Muscle layer of duodenum (tissue), 2 donors: ENCODE data around the gene TNNI2.

Experiments used
- H3K27ac ChIP-seq: one replicate; pipeline ENCODE4 v1.7.0; 2013; ENCODE audit warnings: mild to moderate bottlenecking, low read length
- H3K27me3 ChIP-seq: one replicate; pipeline ENCODE4 v1.7.0; 2013; ENCODE audit warnings: low read depth, mild to moderate bottlenecking, control low read depth, low read length
- H3K36me3 ChIP-seq, 2 donors: one replicate each; pipeline ENCODE4 v1.7.0; 2013; ENCODE audit warnings: low read length in 2 of 2, control low read depth in 1 of 2, mild to moderate bottlenecking in 1 of 2; ENCODE audit not compliant: insufficient read depth in 2 of 2, control insufficient read depth in 1 of 2
- H3K4me1 ChIP-seq, 2 donors: one replicate each; pipeline ENCODE4 v1.7.0; 2013; ENCODE audit warnings: low read length in 2 of 2, mild to moderate bottlenecking in 2 of 2, control low read depth in 1 of 2, moderate library complexity in 1 of 2; ENCODE audit not compliant: insufficient read depth in 2 of 2, control insufficient read depth in 1 of 2
- H3K4me3 ChIP-seq, 2 donors: one replicate each; pipeline ENCODE4 v1.7.0; 2013; ENCODE audit warnings: low read length in 2 of 2, low read depth in 1 of 2, mild to moderate bottlenecking in 1 of 2
- H3K9me3 ChIP-seq, 2 donors: one replicate each; pipeline ENCODE4 v1.7.0; 2013; ENCODE audit warnings: low read length in 2 of 2, control low read depth in 1 of 2, mild to moderate bottlenecking in 1 of 2; ENCODE audit not compliant: control insufficient read depth in 1 of 2
- donor health status: healthy.

TNNI2 gene

GRCh38 chr11:1836011-1836945, 2.5 kb upstream of the TNNI2 start:
- Histone ChIP-seq H3K36me3 (no peaks in the 10 kb centered on the region), H3K4me3 (no peak overlapping the region), H3K4me1 (peaks cover 0 to 21% of the 10 kb centered on the region in 2 donors), H3K9me3 (no peaks in the 10 kb centered on the region), H3K27me3 (no peaks in the 10 kb centered on the region), H3K27ac (no peak overlapping the region)

GRCh38 chr11:1837171-1838076, 1.4 kb upstream of the TNNI2 start:
- Histone ChIP-seq H3K27me3 (no peaks in the 10 kb centered on the region), H3K4me1 (peaks cover 0 to 15% of the 10 kb centered on the region in 2 donors), H3K4me3 (no peak overlapping the region), H3K27ac (no peak overlapping the region), H3K9me3 (no peaks in the 10 kb centered on the region), H3K36me3 (no peaks in the 10 kb centered on the region)

- Histone ChIP-seq H3K27me3 (no peaks in the 10 kb centered on the region), H3K36me3 (no peaks in the 10 kb centered on the region), H3K27ac (no peak overlapping the region), H3K4me3 (no peak overlapping the region), H3K4me1 (peaks cover 0 to 12% of the 10 kb centered on the region in 2 donors), H3K9me3 (no peaks in the 10 kb centered on the region)
These were observed 730 bp upstream of the TNNI2 start for GRCh38 chr11:1838077-1838425.

GRCh38 chr11:1839204-1839923, 583 bp downstream of the TNNI2 start:
- no peaks in the 10 kb centered on the region for H3K9me3 ChIP-seq
- H3K27ac ChIP-seq: no peak overlapping the region
- H3K27me3 ChIP-seq: no peaks in the 10 kb centered on the region
- no peak overlapping the region for H3K4me3 ChIP-seq
- no peaks in the 10 kb centered on the region for H3K36me3 ChIP-seq
- H3K4me1 ChIP-seq: peaks cover 0 to 12% of the 10 kb centered on the region in 2 donors

- Histone ChIP-seq H3K9me3 (no peaks in the 10 kb centered on the region), H3K36me3 (no peaks in the 10 kb centered on the region), H3K4me1 (peaks cover 2 to 12% of the 10 kb centered on the region in 2 donors), H3K4me3 (no peak overlapping the region), H3K27me3 (peaks cover 5% of the 10 kb centered on the region), H3K27ac (no peak overlapping the region)
These were observed 1.4 kb downstream of the TNNI2 start for GRCh38 chr11:1839924-1840779.

- Histone ChIP-seq H3K4me1 (peaks cover 4 to 12% of the 10 kb centered on the region in 2 donors), H3K27me3 (peaks cover 5% of the 10 kb centered on the region), H3K27ac (no peak overlapping the region), H3K4me3 (no peak overlapping the region), H3K9me3 (no peaks in the 10 kb centered on the region), H3K36me3 (no peaks in the 10 kb centered on the region)
These were observed 2.1 kb downstream of the TNNI2 start for GRCh38 chr11:1840780-1841480.

- peaks cover 4 to 12% of the 10 kb centered on the region in 2 donors for H3K4me1 ChIP-seq
These were observed 2.8 kb downstream of the TNNI2 start for GRCh38 chr11:1841511-1842148.

GRCh38 chr11:1842149-1843097, 3.6 kb downstream of the TNNI2 start:
- Histone ChIP-seq H3K27ac (no peak overlapping the region), H3K9me3 (no peaks in the 10 kb centered on the region), H3K4me3 (no peak overlapping the region), H3K27me3 (peaks cover 5% of the 10 kb centered on the region), H3K36me3 (no peaks in the 10 kb centered on the region), H3K4me1 (peaks cover 4 to 11% of the 10 kb centered on the region in 2 donors)

More at GRCh38 chr11:1841511-1842148, 2.8 kb downstream of the TNNI2 start:
- Histone ChIP-seq H3K27me3 (peaks cover 5% of the 10 kb centered on the region), H3K27ac (no peak overlapping the region), H3K4me3 (no peak overlapping the region), H3K9me3 (no peaks in the 10 kb centered on the region), H3K36me3 (no peaks in the 10 kb centered on the region)

- Histone ChIP-seq H3K27ac (no peak overlapping the region), H3K27me3 (peaks cover 5% of the 10 kb centered on the region), H3K9me3 (no peaks in the 10 kb centered on the region), H3K4me3 (no peak overlapping the region), H3K4me1 (peaks cover 4% of the 10 kb centered on the region in 2 donors), H3K36me3 (no peaks in the 10 kb centered on the region)
These were observed 4.3 kb downstream of the TNNI2 start for GRCh38 chr11:1843098-1843473.
